ENCODE data around the gene CBLB.
"Not testable (repeated sequence)": the region's sequence is repeated elsewhere in the genome, so short reads cannot be mapped to it uniquely, and the experiment has no call there.

The CBLB gene

GRCh38 chr3:105746231-105746996 is 122.4 kb downstream of the CBLB start:
- no peak for DNase-seq

- DNase-seq, result no peak
These were observed 123.8 kb downstream of the CBLB start for GRCh38 chr3:105745046-105745445.

GRCh38 chr3:105744202-105744601 is 124.6 kb downstream of the CBLB start:
- no peak for DNase-seq

- DNase-seq, result no peak
These were observed 135.5 kb downstream of the CBLB start for GRCh38 chr3:105733356-105733755.

- DNase-seq, result no peak
These were observed 137.1 kb downstream of the CBLB start for GRCh38 chr3:105731686-105732085.

- DNase-seq, result no peak
These were observed 137.9 kb downstream of the CBLB start for GRCh38 chr3:105730801-105731354.

- DNase-seq, result peak; percentile 39
These were observed 139.1 kb downstream of the CBLB start for GRCh38 chr3:105729667-105730066.

GRCh38 chr3:105728771-105729312 is 140.0 kb downstream of the CBLB start:
- DNase-seq, result no peak

GRCh38 chr3:105727036-105727435 is 141.8 kb downstream of the CBLB start:
- DNase-seq, result not testable (repeated sequence)

- DNase-seq, result no peak
These were observed 145.8 kb downstream of the CBLB start for GRCh38 chr3:105722943-105723556.

- DNase-seq, result no peak
These were observed 149.0 kb downstream of the CBLB start for GRCh38 chr3:105719791-105720190.

- peak; percentile 77 for DNase-seq
These were observed 153.4 kb downstream of the CBLB start for GRCh38 chr3:105715372-105715771.

- DNase-seq, result no peak
These were observed 154.4 kb downstream of the CBLB start for GRCh38 chr3:105714453-105714852.

GRCh38 chr3:105708980-105709379 is 159.8 kb downstream of the CBLB start:
- no peak for DNase-seq

- no peak for DNase-seq
These were observed 161.8 kb downstream of the CBLB start for GRCh38 chr3:105707009-105707408.

GRCh38 chr3:105704726-105705410 is 163.9 kb downstream of the CBLB start:
- DNase-seq, result no peak

- no peak for DNase-seq
These were observed 168.2 kb downstream of the CBLB start for GRCh38 chr3:105700575-105700974.

GRCh38 chr3:105691633-105692032 is 177.2 kb downstream of the CBLB start:
- DNase-seq, result peak; percentile 19

GRCh38 chr3:105691053-105691452 is 177.8 kb downstream of the CBLB start:
- no peak for DNase-seq

GRCh38 chr3:105688821-105689220 is 180.0 kb downstream of the CBLB start:
- DNase-seq, result no peak

GRCh38 chr3:105686278-105686897 is 182.4 kb downstream of the CBLB start:
- DNase-seq, result peak; percentile 27

- no peak for DNase-seq
These were observed 188.9 kb downstream of the CBLB start for GRCh38 chr3:105679951-105680350.

GRCh38 chr3:105678017-105678416 is 190.8 kb downstream of the CBLB start:
- DNase-seq, result no peak

Measured in fibroblast of skin of right biceps (primary cell).